Heart right ventricle (tissue), 16 donors: ENCODE results near the gene ADAMTS6. TPM values are rescaled to one million over a fixed set of nuclear protein-coding genes. Genes with fewer than 3 reads are reported as not detected.

ENCODE experiments used
- ATAC-seq, 8 donors: fragments of 200-7000 bp; cut with Tn5 transposase; one replicate each; pipeline ENCODE4 v1.9.1; 2020; ENCODE audit warnings: mild to moderate bottlenecking in 8 of 8, moderate library complexity in 8 of 8, moderate number of reproducible peaks in 1 of 8
- DNase-seq, 2 donors: peaks; one replicate each; pipeline ENCODE4 v3.0.0-alpha.2; 2020
- H3K27ac ChIP-seq, 10 donors: fragments of 200-600 bp; sonication (generic) in 2 of 10; one replicate each; pipeline versions ENCODE4 v1.5.0 to v1.8.0; 2020 to 2022; ENCODE audit warnings: mild to moderate bottlenecking in 3 of 10
- H3K27me3 ChIP-seq, 7 donors: fragments of 200-600 bp; one replicate each; pipeline ENCODE4 v1.8.0; 2021 to 2022; ENCODE audit warnings: mild to moderate bottlenecking in 2 of 7
- H3K36me3 ChIP-seq, 9 donors: fragments of 200-600 bp; sonication (generic) in 1 of 9; one replicate each; pipeline versions ENCODE4 v1.5.0 to v1.8.0; 2020 to 2022; ENCODE audit warnings: mild to moderate bottlenecking in 2 of 9
- H3K4me1 ChIP-seq, 9 donors: fragments of 200-600 bp; sonication (generic) in 1 of 9; one replicate each; pipeline versions ENCODE4 v1.5.0 to v1.8.0; 2020 to 2022; ENCODE audit warnings: mild to moderate bottlenecking in 4 of 9
- H3K4me3 ChIP-seq, 10 donors: fragments of 200-600 bp; sonication (generic) in 2 of 10; one replicate each; pipeline versions ENCODE4 v1.5.0 to v1.8.0; 2020 to 2022; ENCODE audit warnings: mild to moderate bottlenecking in 7 of 10, moderate library complexity in 2 of 10
- H3K9me3 ChIP-seq, 11 donors: fragments of 200-600 bp in 10 of 11; sonication (generic) in 2 of 11; one replicate each; pipeline versions ENCODE4 v1.5.0 to v1.8.0; 2013 to 2022; ENCODE audit warnings: mild to moderate bottlenecking in 2 of 11, control low read depth in 1 of 11, moderate library complexity in 1 of 11
- CTCF ChIP-seq, 9 donors: fragments of 200-600 bp; sonication (generic) in 2 of 9; IDR thresholded peaks; one replicate each; pipeline versions ENCODE4 v1.5.0 to v1.8.0; 2021 to 2022; ENCODE audit warnings: antibody characterized with exemption in 9 of 9, mild to moderate bottlenecking in 5 of 9, moderate library complexity in 1 of 9
- WGBS, 2 donors: extraction: QIAGEN DNeasy Blood & Tissue Kit; methylation state at CpG; one replicate each; pipeline ENCODE4 v1.1.7; 2013; ENCODE audit warnings: inconsistent platforms in 1 of 2; 5-methylcytosine and 5-hydroxymethylcytosine counted together
- intact Hi-C, 10 donors: fragments of 100-400 bp; cut with DNase I; formaldehyde crosslinking; loops; one replicate each; pipeline versions ENCODE4 v1.11.1 to v1.14.2; 2022
- polyA plus RNA-seq, 2 donors: library from polyadenylated mRNA; stranded (reverse); fragments of 200-250 nt; gene quantifications; one replicate each; pipeline ENCODE4 v1.2.3, GENCODE V29; 2013
- total RNA-seq, 10 donors: library from RNA; stranded (reverse); fragmentation: NEBNext Ultra II Directional in 3 of 10; extraction: Animal tissue kit (Norgen Biotek cat#: 25700) in 3 of 10; gene quantifications; one replicate each; pipeline versions ENCODE4 v1.2.1 to v1.2.4, GENCODE V29; 2021 to 2023
- donor health status: Arrhythmogenic right ventricular cardiomyopathy.
- donor health status: ischemic (EF 13 %, LVEDD 7.1; RV severe dilation, severe dysfunction).
- donor health status: healthy with polysubstance abuse.
- donor health status: DM: no; HTN: yes; CAD: no.
- donor health status: DM: no; HTN: no; CAD: no.
- donor health status: ischemic (EF 25% LVEDD 6.9; RV normal size, moderate dysfunction).
- donor health status: ischemic (EF 25% LVEDD 5.7; RV mildly dilated, moderate dysfunction).
- donor health status: healthy.
- donor health status: DM: yes; HTN: yes; CAD: no.
- donor health status: Ischemic cardiomyopathy.
- donor health status: ischemic (EF 35%, LVEDD 5.7; RV mildly dilated, moderate dysfunction).
- donor health status: nonischemic (EF 11% LVEDD 7.7; RV severe dilation, severe dysfunction).
- donor health status: DM: yes; HTN: yes; CAD: no.
- donor health status: PGD.
- donor health status: ischemic (EF 29% LVEDD 5.4; RV normal size, mild dysfunction).
- donor health status: nonischemic (EF 23%, LVEDD 6.1; RV moderate dilation, normal function).

The ADAMTS6 gene
- total and polyA plus RNA-seq, 12 donors = 0.25 to 4.1 (median 2.1) TPM

DNA sequence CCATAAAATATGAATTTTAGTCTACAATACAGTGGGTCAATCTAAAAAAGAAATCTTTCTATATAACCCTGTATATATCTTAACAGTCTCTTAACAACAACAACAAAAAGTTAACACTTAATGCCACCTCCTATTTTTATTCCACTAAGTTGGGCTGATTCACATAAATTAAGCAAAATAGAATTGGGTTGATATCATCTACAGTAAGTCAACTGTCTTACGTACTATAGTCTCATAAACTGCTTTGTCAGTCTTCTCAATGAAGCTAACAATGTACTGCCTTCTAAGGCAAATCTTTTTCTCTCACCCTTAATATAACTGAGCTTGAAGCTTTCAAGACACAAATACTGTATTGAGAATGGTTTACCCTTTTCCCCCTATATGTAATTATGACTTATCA is 185.7 kb downstream of the ADAMTS6 start:
- no peak for TF ChIP-seq CTCF (IDR thresholded peaks at IDR 0.05)

GRCh38 chr5:65292196-65292595 is 189.5 kb downstream of the ADAMTS6 start:
- Histone ChIP-seq H3K27ac (no peak overlapping the region), H3K36me3 (no peaks in the 10 kb centered on the region), H3K27me3 (no peaks in the 10 kb centered on the region), H3K4me3 (no peak overlapping the region), H3K4me1 (no peaks in the 10 kb centered on the region), H3K9me3 (no peaks in the 10 kb centered on the region)
- no peak for DNase-seq
- ATAC-seq = no peak
- intact Hi-C loops = no loop called here
- TF ChIP-seq CTCF (IDR thresholded peaks at IDR 0.05) = no peak

More for the DNA sequence above, 185.7 kb downstream of the ADAMTS6 start:
- Histone ChIP-seq H3K9me3 (no peaks in the 10 kb centered on the region), H3K4me1 (no peaks in the 10 kb centered on the region), H3K4me3 (no peak overlapping the region), H3K27ac (no peak overlapping the region), H3K27me3 (no peaks in the 10 kb centered on the region), H3K36me3 (no peaks in the 10 kb centered on the region)
- DNase-seq (no peak), ATAC-seq (no peak)
- intact Hi-C loops = no loop called here
- 96 to 97% methylated on average over 1 of the region's 1 CpG for WGBS, 2 donors

DNA sequence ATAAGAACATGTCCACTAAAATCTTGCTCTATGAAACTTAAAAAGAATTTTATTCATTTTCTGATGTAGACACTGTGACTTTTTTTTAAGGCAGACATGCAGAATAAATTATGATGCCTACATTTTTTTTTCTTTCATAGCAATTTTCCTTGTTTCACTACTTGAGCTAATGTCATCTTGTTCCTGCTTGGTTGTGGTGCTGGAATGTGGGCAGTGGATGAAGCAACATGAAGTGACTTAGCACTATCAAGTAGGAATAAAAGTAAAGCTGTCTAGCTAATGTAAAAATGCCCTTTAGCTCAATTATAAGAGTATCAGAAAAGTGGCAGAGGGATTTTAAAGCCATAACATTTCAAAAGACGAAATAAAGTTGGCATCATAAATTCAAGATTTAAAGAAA is 191.0 kb downstream of the ADAMTS6 start:
- WGBS, 2 donors = 91 to 97% methylated on average over 1 of the region's 1 CpG
- no peaks in the 10 kb centered on the region for H3K27me3 ChIP-seq
- ATAC-seq (no peak), DNase-seq (no peak)
- no peaks in the 10 kb centered on the region for H3K9me3 ChIP-seq
- no peak overlapping the region for H3K27ac ChIP-seq
- intact Hi-C loops = no loop called here
- H3K4me1 ChIP-seq = no peaks in the 10 kb centered on the region
- no peak overlapping the region for H3K4me3 ChIP-seq
- H3K36me3 ChIP-seq = no peaks in the 10 kb centered on the region
- TF ChIP-seq CTCF (IDR thresholded peaks at IDR 0.05) = no peak

GRCh38 chr5:65288657-65289056 is 193.1 kb downstream of the ADAMTS6 start:
- 87 to 90% methylated on average over 2 of the region's 2 CpGs for WGBS, 2 donors

More at GRCh38 chr5:65288657-65289056, 193.1 kb downstream of the ADAMTS6 start:
- ATAC-seq (no peak), DNase-seq (no peak)
- H3K4me1 ChIP-seq = no peaks in the 10 kb centered on the region
- no peaks in the 10 kb centered on the region for H3K36me3 ChIP-seq
- intact Hi-C loops = loop anchor here in 1 of 10 donors (10.0 kb wide), 1 partner anchor 56 kb away; no protein-coding TSS in a partner anchor
- H3K27ac ChIP-seq = no peak overlapping the region
- H3K9me3 ChIP-seq = no peaks in the 10 kb centered on the region
- no peaks in the 10 kb centered on the region for H3K27me3 ChIP-seq
- H3K4me3 ChIP-seq = no peak overlapping the region
- no peak for TF ChIP-seq CTCF (IDR thresholded peaks at IDR 0.05)
